ENCODE data around the gene ADGRD2. TPM values are rescaled to one million over a fixed set of nuclear protein-coding genes. Genes with fewer than 3 reads are reported as not detected.

Gene ADGRD2
- total RNA-seq, 1 experiment from 2014 or later, result 1.5 TPM

- peaks cover 4% of the 10 kb centered on the region for H3K23me2 ChIP-seq (ENCODE audit: insufficient read length, low read depth, low read length, poor library complexity, severe bottlenecking)
- H3K9me3 ChIP-seq (ENCODE audit: control insufficient read depth, low read depth, low read length), result no peaks in the 10 kb centered on the region
- no peak overlapping the region for H3K14ac ChIP-seq (ENCODE audit: insufficient read depth, low read length)
- no peak overlapping the region for H2BK20ac ChIP-seq (ENCODE audit: low read depth, low read length, poor library complexity, severe bottlenecking)
- H4K91ac ChIP-seq (ENCODE audit: insufficient read length, low read depth, low read length), result no peak overlapping the region
- no peak overlapping the region for H4K5ac ChIP-seq (ENCODE audit: insufficient read length, low read depth, low read length)
- H3K4me2 ChIP-seq (ENCODE audit: insufficient read depth, insufficient read length, low read length), result no peak overlapping the region
- no peaks in the 10 kb centered on the region for H3K27me3 ChIP-seq (ENCODE audit: insufficient read depth, low read length)
- H3K27me3 Mint-ChIP-seq (ENCODE audit: low read depth), result no peaks in the 10 kb centered on the region; the same call in 1 of the 2 replicates
- H3K36me3 Mint-ChIP-seq (ENCODE audit: insufficient read depth in 1 of 3, low read depth in 3 of 3), result peaks cover 20 to 67% (median 62%) of the 10 kb centered on the region in 3 experiments; a peak in 6 of 7 replicates
- no peak overlapping the region for H2BK120ac ChIP-seq (ENCODE audit: low read depth, low read length, poor library complexity, severe bottlenecking)
- H3K9ac ChIP-seq (ENCODE audit: extremely low read depth, insufficient read length, low read length), result no peak overlapping the region
- peaks cover 8% of the 10 kb centered on the region; the same call in 1 of the 2 replicates for H3K79me2 ChIP-seq (ENCODE audit: insufficient read depth, low read length)
- H4K20me1 ChIP-seq (ENCODE audit: control insufficient read depth, insufficient read depth, insufficient read length), result no peaks in the 10 kb centered on the region
- no peak overlapping the region for H2BK12ac ChIP-seq (ENCODE audit: insufficient read length, low read depth, low read length)
- no peak overlapping the region for H2AFZ ChIP-seq (ENCODE audit: low read length)
- H3K9me3 Mint-ChIP-seq, result no peaks in the 10 kb centered on the region; a peak in 1 of 5 replicates
- H2BK15ac ChIP-seq (ENCODE audit: low read depth, low read length), result no peak overlapping the region
- H3K18ac ChIP-seq (ENCODE audit: insufficient read length, low read depth, low read length), result no peak overlapping the region
- peaks cover 2% of the 10 kb centered on the region; the same call in 1 of the 2 replicates for H3K4me1 ChIP-seq (ENCODE audit: insufficient read depth, low read length)
- H3K4ac ChIP-seq (ENCODE audit: low read depth, low read length), result no peak overlapping the region
- no peak overlapping the region for H3K27ac ChIP-seq (ENCODE audit: insufficient read length, low read depth, low read length)
- H4K8ac ChIP-seq (replicated peaks; ENCODE audit: insufficient read length, low read depth, low read length), result no peak overlapping the region
- H3T11ph ChIP-seq (ENCODE audit: low read length), result no peak overlapping the region
- no peak for DNase-seq
- no peak for TF ChIP-seq CTCF (conservative IDR thresholded peaks at IDR 0.05)
- no peak overlapping the region for H2BK5ac ChIP-seq (ENCODE audit: insufficient read length, low read length)
- H3K27ac Mint-ChIP-seq, result no peak overlapping the region
- no peak overlapping the region for H3K4me3 Mint-ChIP-seq
- no CpG with 5 or more reads among the region's 3 CpGs for WGBS (ENCODE audit: extremely low coverage, insufficient read length, low lambda C conversion rate)
- peaks cover 6 to 9% of the 10 kb centered on the region in 2 experiments for H3K4me1 Mint-ChIP-seq
- no peaks in the 10 kb centered on the region for H3K79me1 ChIP-seq (ENCODE audit: insufficient read depth, low read depth, low read length, poor library complexity, severe bottlenecking)
- H3K56ac ChIP-seq (ENCODE audit: insufficient read length, low read depth, low read length), result no peak overlapping the region
- H3K23ac ChIP-seq (ENCODE audit: insufficient read length, low read depth, low read length), result no peak overlapping the region
- H2AK5ac ChIP-seq (ENCODE audit: insufficient read length, low read length), result no peak overlapping the region
These were observed 38.0 kb upstream of the ADGRD2 start for GRCh38 chr9:124412228-124412575.

Measured in H9 (cell line).